Mononuclear cell (primary cell): Measurements from ENCODE around the gene HCFC2. TPM values are rescaled to one million over a fixed set of nuclear protein-coding genes. Genes with fewer than 3 reads are reported as not detected.
A peak's percentile ranks its signal among the peaks of the same experiment; 100 is the strongest.
"Not testable (repeated sequence)": the region's sequence is repeated elsewhere in the genome, so short reads cannot be mapped to it uniquely, and the experiment has no call there.

Experiments used
- H3K27me3 ChIP-seq: 2 replicates; pipeline ENCODE4 v1.6.0; 2011; ENCODE audit warnings: low read length, control low read depth; ENCODE audit not compliant: insufficient read depth
- H3K4me1 ChIP-seq: 2 replicates; pipeline ENCODE4 v1.5.1; 2011; ENCODE audit warnings: mild to moderate bottlenecking, low read length, control low read depth; ENCODE audit not compliant: insufficient read depth
- H3K4me3 ChIP-seq: 2 replicates; pipeline ENCODE4 v1.5.1; 2011; ENCODE audit warnings: mild to moderate bottlenecking, low read length, moderate library complexity
- H3K9me3 ChIP-seq: 2 replicates; pipeline ENCODE4 v1.5.1; 2011; ENCODE audit warnings: low read depth, mild to moderate bottlenecking, control low read depth, low read length
- total RNA-seq: library from RNA; depleted of rRNA; stranded (reverse); fragments of >200 nt; gene quantifications from one replicate; pipeline ENCODE4 v1.2.3, GENCODE V29; 2012

HCFC2 gene
- total RNA-seq, result 23.4 TPM

DNA sequence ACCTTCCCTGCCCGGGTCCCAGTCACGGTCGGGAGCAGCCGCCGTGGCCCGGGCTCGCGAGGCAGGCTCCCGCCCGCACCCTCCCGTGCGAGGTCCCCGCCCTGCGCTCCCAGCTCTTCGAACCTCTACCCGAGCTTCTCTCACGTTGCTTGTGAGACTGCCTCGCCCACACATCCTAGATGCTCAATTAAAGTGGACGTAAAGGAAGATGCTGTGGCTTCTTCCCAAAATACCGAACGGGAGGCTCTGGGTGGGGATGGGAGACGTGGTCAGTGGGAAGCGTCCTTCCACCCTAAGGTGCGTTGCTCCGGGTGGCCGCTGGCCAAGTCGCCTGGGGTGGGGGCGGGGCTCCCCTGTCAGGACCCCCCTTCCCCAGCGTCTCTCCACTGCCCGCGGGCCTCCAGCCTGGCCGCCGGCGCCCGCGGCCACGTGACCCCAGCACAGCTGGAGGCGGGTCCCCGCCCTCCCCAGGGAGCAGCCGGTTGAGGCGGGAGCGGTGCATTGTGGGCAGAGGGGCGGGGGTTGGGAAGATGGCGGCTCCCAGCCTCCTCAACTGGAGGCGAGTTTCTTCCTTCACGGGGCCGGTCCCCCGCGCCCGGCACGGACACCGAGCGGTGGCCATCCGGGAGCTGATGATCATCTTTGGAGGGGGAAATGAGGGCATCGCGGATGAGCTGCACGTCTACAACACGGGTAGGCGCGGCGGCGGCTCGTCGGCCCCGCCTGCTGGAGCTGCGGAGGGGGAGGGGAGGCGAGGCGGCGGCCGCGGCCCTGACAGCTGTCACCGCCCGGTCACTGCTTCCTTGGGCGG lies at the start of gene HCFC2:
Gene HCFC2, plus strand, starts transcription at position 501 of the 811 bp plus-strand sequence. Its CDS starts 30 bp downstream, at position 531.
- H3K4me3 ChIP-seq, result peak within 1 kb of the TSS; percentile 86

DNA sequence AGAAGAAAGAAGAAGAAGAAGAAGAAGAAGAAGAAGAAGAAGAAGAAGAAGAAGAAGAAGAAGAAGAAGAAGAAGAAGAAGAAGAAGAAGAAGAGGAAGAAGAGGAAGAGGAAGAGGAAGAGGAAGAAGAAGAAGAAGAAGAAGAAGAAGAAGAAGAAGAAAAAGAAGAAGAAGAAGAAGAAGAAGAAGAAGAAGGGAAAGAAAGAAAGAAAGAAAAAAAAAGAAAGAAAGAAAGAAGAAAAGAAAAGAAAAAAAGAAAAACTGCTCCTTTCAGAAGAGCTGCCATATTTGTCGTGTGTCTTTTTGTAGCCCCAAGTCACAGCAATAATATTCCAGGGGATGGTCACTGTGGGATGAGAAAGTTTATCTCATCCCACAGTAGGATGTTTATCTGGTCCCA lies 42.5 kb upstream of the HCFC2 start:
- not testable (repeated sequence) for H3K27me3 ChIP-seq, H3K4me3 ChIP-seq, H3K4me1 ChIP-seq, H3K9me3 ChIP-seq

More for the DNA sequence above, at the start of gene HCFC2:
- no peaks in the 10 kb centered on the region for H3K27me3 ChIP-seq
- no peaks in the 10 kb centered on the region for H3K9me3 ChIP-seq
- H3K4me1 ChIP-seq, result peaks cover 19% of the 10 kb centered on the region

DNA sequence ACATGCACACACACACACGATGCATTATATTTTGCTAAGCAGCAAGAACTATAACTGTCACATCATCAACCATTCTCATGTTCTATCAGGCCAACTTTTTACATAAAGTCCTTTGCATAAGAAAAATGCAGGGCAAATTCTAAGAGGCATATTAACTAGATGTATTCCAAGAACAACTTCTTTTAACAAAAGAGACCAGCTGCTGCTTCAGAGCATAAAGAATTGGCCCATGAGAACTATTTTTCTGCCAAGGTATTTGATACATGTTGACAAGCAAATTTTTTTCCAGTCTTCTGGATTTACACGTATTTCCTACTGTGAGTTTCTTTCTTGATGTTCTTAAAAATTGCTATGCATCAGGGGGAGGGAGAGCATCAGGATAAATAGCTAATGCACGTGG lies 41.5 kb upstream of the HCFC2 start:
- Histone ChIP-seq H3K4me1 (no peaks in the 10 kb centered on the region), H3K27me3 (peaks cover 3% of the 10 kb centered on the region), H3K4me3 (no peak overlapping the region), H3K9me3 (no peaks in the 10 kb centered on the region)

DNA sequence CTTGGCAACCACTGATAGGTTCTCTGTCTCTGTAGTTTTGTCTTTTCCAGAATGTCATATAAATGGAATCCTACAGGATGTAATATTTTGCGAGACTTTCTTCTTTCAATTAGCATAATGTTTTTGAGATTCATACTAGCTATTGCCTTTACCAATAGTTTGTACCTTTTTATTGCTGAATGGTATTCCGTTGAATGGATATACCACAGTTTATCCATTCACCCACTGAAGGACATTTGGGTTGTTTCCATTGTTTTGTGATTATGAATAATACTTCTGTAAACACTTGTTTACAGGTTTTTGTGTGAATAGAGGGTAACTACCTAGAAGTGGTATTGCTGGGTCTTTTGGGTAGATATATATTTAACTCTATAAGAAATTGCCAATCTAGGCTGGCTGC lies 40.6 kb upstream of the HCFC2 start:
- no peaks in the 10 kb centered on the region for H3K9me3 ChIP-seq
- peaks cover 3% of the 10 kb centered on the region for H3K27me3 ChIP-seq
- H3K4me3 ChIP-seq, result no peak overlapping the region
- no peaks in the 10 kb centered on the region for H3K4me1 ChIP-seq

DNA sequence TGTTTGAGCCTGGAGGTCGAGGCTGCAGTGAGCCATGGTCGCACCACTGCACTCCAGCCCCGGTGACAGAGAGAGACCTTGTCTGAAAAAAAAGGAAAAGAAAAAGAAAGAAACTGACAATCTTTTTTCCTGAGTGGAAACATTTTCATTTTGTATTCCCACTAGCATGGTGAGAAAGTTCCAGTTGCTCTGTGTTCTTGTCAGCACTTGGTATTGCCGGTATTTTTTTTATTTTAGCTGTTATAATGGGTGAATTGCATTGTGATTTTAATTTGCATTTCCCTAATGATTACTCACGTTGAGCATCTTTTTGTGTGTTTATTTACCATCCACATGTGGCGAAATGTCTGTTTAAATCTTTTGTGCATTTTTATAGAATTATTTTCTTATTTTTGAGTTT lies 40.0 kb upstream of the HCFC2 start:
- no peak overlapping the region for H3K4me3 ChIP-seq
- no peaks in the 10 kb centered on the region for H3K9me3 ChIP-seq
- no peaks in the 10 kb centered on the region for H3K4me1 ChIP-seq
- peaks cover 3% of the 10 kb centered on the region for H3K27me3 ChIP-seq

DNA sequence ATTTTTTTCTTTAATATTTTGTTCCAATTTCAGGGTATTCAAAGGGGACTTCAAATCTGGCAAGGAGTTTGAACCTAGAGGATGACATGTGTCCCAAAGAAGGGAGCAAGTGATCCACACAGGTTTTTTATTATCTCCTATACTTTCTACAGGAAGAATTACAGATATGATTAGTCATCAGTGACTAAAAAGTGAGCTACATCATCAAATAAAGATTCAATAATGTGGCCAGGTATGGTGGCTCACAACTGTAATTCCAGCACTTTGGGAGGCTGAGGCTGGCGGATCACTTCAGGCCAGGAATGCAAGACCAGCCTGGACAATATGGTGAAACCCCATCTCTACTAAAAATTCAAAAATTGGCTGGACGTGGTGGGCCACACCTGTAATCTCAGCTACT lies 38.6 kb upstream of the HCFC2 start:
- Histone ChIP-seq H3K9me3 (no peaks in the 10 kb centered on the region), H3K27me3 (peaks cover 3% of the 10 kb centered on the region), H3K4me3 (no peak overlapping the region), H3K4me1 (no peaks in the 10 kb centered on the region)

DNA sequence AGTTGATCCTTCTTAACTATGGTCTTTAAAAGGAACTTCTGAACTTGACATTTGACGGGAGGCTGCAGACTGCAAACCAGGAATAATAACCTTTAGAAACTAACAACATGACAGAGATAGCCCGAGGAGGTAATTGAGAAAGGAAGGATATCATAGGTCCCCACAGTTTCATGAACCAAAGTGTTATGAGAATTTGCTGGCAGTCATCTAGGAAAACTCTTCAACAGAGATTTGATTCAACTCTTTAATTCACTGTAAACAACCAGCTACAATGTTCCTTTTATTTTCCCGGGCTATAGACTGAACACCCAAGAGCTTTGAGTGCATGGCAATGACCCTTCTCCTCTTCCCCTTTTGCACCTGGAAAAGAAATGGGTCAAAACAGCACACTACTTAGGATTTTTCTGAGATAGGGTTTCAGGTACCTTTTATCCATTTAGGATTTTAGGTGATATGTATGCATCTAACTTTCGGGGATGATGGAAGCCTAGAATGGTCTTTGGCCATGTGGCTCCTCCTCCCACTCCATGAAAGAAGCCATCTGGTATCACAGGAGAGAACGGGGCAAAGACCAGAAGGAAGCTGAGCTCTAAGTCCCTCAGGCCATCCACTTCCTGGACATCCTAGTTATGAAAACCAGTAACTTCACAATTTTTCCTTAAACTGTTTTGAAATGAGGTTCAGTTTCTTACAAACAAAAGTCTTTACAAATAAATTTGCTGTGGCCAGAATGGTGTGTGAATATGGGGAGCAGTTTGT lies 37.3 kb upstream of the HCFC2 start:
- Histone ChIP-seq H3K27me3 (peaks cover 3% of the 10 kb centered on the region), H3K4me3 (no peak overlapping the region), H3K4me1 (no peaks in the 10 kb centered on the region), H3K9me3 (no peaks in the 10 kb centered on the region)

DNA sequence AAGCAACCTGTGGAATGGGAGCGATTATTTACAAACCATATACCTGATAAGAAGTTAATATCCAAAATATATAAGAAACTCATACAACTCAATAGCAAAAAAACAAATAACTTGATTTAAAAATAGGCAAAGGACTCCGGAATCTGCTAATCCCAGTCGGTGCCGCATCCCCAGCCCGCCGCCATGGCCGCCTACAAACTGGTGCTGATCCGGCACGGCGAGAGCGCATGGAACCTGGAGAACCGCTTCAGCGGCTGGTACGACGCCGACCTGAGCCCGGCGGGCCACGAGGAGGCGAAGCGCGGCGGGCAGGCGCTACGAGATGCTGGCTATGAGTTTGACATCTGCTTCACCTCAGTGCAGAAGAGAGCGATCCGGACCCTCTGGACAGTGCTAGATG lies 33.7 kb upstream of the HCFC2 start:
- not testable (repeated sequence) for H3K9me3 ChIP-seq, H3K4me3 ChIP-seq, H3K4me1 ChIP-seq, H3K27me3 ChIP-seq

DNA sequence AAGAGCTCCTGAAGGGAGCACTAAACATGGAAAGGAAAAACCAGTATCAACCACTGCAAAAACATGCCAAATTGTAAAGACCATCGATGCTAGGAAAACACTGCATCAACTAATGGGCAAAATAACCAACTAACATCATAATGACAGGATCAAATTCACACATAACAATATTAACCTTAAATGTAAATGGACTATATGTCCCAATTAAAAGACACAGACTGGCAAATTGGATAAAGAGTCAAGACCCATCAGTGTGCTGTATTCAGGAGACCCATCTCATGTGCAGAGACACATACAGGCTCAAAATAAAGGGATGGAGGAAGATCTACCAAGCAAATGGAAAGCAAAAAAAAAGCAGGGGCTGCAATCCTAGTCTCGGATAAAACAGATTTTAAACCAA lies 28.2 kb upstream of the HCFC2 start:
- H3K27me3 ChIP-seq, H3K4me3 ChIP-seq, H3K4me1 ChIP-seq, H3K9me3 ChIP-seq: not testable (repeated sequence)

DNA sequence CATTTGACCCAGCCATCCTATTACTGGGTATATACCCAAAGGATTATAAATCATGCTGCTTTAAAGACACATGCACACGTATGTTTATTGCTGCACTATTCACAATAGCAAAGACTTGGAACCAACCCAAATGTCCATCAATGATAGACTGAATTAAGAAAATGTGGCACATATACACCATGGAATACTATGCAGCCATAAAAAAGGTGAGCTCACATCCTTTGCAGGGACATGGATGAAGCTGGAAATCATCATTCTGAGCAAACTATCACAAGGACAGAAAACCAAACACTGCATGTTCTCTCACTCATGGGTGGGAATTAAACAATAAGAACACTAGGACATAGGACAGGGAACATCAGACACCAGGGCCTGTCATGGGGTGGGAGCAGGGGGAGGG lies 24.6 kb upstream of the HCFC2 start:
- not testable (repeated sequence) for H3K9me3 ChIP-seq, H3K4me1 ChIP-seq, H3K27me3 ChIP-seq, H3K4me3 ChIP-seq

DNA sequence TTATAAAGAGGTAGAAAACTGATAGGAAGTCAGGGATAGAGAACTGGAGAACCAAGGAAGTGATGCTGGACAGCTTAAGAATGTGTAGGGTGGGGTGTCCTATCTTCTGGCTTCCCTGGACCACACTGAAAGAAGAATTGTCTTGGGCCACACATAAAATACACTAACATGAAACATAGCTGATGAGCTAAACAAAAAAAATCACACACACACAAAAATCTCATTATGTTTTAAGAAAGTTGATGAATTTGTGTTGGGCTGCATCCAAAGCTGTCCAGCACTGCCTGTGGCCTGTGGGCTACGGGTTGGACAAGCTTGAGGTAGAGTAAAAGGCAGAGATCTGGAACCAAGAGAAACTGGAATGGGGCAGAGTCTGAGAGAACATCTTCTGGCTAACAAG lies 21.8 kb upstream of the HCFC2 start:
- Histone ChIP-seq H3K4me3 (no peak overlapping the region), H3K27me3 (no peaks in the 10 kb centered on the region), H3K4me1 (no peaks in the 10 kb centered on the region), H3K9me3 (no peaks in the 10 kb centered on the region)

DNA sequence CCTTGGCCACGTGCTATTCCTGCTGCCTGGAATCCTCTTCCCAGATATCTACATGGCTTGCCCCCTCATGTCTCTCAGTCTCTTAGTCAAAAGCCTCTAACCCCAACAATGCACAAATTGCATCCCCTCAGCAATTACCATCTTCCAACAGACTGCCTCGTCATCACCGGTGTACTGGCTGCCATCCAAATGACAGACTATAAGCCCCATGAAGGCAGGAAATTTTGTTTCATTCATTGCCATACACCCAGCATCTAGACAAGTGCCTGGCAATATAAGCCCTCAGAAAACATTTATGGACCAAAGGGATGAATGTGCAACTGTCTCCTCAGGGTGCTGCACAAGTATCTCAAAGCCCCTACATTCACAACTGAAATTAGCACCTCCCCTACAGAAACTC lies 20.2 kb upstream of the HCFC2 start:
- H3K9me3 ChIP-seq, result no peaks in the 10 kb centered on the region
- H3K27me3 ChIP-seq, result peaks cover 4% of the 10 kb centered on the region
- no peaks in the 10 kb centered on the region for H3K4me1 ChIP-seq
- no peak overlapping the region for H3K4me3 ChIP-seq

DNA sequence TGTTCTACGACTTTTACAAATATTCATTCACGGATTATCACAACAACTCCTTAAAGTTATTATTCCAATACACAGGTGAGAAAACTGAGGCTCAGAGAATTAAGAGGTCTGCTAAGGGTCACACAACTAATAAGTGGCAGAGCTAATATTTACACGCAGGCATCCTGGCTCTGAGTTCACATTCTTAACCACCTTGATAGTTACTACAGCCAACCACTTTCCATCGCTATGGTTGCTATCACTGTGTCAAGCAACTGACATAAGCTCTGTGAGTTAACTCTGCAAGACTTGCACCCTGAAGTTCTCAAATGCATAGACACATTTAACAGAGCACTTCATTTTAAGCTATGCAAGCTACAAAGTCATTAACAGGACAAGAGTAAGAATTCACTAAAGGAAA lies 18.0 kb upstream of the HCFC2 start:
- Histone ChIP-seq H3K4me1 (peaks cover 8% of the 10 kb centered on the region), H3K27me3 (peaks cover 24% of the 10 kb centered on the region), H3K4me3 (no peak overlapping the region), H3K9me3 (no peaks in the 10 kb centered on the region)

DNA sequence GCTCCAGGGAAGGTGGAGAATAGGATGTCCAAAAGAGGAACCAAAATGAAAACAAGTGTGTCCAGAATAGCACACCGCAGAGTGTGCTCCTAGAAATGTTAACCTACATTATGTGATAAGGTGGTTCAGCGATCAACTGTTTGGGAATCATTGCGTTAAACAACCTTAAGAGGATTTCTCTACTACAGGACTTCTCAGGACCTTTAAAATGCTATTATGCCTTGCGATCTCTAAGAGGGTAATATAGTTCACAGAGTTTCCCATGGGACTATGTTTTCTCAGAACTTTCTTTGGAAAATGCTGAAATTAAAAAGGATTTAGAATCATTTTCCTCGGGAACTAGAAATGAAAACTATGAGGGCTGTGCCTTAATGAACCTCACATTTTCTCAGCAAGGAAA lies 16.2 kb upstream of the HCFC2 start:
- H3K9me3 ChIP-seq, result no peaks in the 10 kb centered on the region
- H3K4me1 ChIP-seq, result peaks cover 8% of the 10 kb centered on the region
- peaks cover 42% of the 10 kb centered on the region for H3K27me3 ChIP-seq
- no peak overlapping the region for H3K4me3 ChIP-seq

DNA sequence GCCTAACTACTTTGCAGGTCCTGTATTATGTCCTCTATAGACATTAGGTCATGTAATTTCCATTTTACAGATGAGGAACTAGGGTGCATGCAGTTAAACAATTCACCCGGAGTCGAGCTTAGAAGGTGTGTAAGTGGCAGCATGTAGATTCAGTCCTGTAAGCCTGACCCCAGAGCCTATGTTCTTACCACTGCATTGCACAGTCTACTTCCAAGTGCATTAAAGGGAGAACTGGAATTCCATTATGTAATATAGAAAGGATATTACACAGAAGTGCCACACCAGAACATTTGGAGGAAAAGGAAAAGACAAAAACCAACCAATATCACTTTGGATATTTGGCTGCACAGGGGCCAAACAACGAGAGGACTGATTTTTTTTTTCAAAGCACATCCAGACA lies 15.5 kb upstream of the HCFC2 start:
- Histone ChIP-seq H3K4me3 (no peak overlapping the region), H3K9me3 (no peaks in the 10 kb centered on the region), H3K4me1 (peaks cover 8% of the 10 kb centered on the region), H3K27me3 (peaks cover 43% of the 10 kb centered on the region)
